WI38 (cell line): ENCODE results near the gene G3BP2.

ENCODE experiments used
- H3K4me3 ChIP-seq: 2 replicates; pipeline ENCODE4 v1.5.1; 2011; ENCODE audit warnings: low read depth, mild to moderate bottlenecking, control low read depth, low read length
- TF ChIP-seq, protein P1 (sequence below): IDR thresholded peaks from 2 replicates; pipeline ENCODE4 v1.5.1; 2012; ENCODE audit warnings: low read depth, mild to moderate bottlenecking, control low read depth, low read length

The G3BP2 gene

DNA sequence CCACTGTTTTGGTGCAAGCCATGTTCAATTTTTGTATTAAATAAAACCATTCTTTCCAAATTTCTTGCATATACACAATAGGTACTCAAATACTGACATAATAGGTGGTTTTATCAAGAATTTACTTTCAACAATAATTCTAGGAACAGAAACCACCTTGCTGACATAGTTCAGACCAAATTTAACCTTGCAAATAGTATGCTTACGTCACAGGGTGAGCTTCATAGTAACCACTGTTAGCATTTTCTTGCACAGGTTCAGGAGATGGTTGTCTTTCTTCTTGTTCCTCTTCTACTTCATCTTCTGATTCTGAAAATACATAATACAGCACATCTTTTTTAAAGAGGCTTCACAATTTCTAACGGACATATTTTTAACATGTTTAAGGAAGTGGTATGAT, 17.6 kb downstream of the G3BP2 start:
- no peak overlapping the region for H3K4me3 ChIP-seq
- TF ChIP-seq, protein P1, sequence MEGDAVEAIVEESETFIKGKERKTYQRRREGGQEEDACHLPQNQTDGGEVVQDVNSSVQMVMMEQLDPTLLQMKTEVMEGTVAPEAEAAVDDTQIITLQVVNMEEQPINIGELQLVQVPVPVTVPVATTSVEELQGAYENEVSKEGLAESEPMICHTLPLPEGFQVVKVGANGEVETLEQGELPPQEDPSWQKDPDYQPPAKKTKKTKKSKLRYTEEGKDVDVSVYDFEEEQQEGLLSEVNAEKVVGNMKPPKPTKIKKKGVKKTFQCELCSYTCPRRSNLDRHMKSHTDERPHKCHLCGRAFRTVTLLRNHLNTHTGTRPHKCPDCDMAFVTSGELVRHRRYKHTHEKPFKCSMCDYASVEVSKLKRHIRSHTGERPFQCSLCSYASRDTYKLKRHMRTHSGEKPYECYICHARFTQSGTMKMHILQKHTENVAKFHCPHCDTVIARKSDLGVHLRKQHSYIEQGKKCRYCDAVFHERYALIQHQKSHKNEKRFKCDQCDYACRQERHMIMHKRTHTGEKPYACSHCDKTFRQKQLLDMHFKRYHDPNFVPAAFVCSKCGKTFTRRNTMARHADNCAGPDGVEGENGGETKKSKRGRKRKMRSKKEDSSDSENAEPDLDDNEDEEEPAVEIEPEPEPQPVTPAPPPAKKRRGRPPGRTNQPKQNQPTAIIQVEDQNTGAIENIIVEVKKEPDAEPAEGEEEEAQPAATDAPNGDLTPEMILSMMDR, result no peak

DNA sequence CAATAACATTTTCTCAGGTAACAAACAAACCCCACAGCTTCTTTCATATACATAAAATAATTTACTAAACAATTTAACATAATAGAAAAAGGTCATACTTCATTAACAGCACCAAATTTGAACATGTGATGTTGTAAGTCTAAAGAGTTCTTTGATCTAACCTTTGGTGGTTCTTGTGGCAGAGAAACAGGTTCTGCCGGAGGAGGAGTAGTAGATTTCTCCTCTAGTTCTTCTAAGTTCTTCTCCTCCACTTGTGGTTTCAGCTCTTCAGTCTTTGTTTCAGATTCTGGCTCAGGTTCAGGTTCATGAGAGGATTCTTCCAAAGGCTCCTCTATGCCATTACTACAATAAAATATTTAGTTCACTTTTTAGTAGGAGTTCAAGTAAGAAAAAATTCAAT, 18.3 kb downstream of the G3BP2 start:
- TF ChIP-seq, protein P1, result no peak
- H3K4me3 ChIP-seq, result no peak overlapping the region

DNA sequence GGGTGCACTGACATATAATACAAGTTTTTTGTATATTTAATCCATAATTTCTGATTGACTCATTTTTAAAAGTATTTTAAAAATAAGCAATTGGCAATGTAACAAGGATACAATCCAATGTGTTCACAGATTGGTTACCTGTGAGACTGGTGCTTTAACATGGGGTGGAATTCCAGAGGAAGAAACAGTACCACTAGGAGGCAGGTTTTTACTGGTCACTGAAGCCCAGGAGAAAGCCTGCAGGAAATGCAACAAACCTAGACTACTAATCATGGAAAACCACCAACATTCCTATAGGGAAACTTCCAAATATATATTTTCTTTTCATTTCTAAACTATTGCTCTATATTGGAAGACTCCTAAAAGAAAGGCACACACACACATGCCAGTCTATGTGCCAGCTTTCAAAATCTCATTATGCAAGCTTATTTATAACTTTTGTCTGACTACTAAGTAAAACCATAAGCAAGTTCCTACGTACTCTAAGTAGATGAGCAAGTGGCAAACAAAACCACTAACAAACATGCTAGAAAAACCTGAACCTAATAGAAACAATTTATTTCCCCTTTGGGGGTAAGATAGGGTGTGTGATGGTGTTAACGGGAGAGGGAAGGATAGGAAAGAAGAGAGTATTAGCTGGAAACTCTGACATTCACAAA, 19.2 kb downstream of the G3BP2 start:
- TF ChIP-seq, protein P1, result peak; percentile 34; the same call in 1 of the 2 replicates
- no peak overlapping the region for H3K4me3 ChIP-seq

DNA sequence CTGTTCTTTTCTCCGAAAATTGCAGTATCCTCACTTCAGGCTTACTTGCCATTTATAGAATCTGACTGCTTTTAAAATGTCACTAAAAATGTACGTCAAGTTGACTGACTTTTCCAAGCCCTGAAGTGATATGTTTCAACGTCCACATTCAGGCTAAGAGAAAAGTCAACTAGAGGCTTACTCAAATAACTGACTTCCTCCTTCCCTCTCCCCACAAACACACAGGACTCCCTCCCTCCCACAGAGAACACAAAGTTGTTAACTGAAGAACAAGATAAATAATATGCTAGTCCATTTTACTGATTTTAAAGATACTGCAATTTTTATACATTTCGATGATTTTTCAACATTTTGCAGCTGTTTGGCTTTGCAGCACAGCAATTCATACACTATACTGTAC, 29.1 kb downstream of the G3BP2 start:
- H3K4me3 ChIP-seq, result no peak overlapping the region
- TF ChIP-seq, protein P1, result no peak

DNA sequence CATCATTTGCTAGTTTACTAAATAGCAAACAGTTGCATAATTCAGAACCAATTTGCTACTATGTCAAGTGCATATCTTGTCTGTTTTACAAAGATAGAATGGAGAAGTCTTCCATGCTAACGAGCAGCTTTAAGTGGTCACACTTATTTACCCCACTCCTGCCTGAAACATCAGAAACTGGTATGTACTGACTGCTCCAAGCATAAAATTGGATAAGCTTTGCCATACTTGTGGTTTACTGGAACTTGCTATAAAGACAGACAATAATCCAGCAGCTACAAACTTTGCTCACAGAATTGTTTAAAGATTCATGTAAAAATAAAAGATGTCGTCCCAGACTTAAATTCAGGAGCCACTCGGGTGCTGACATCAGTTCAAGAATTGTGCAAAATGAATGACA, 29.6 kb downstream of the G3BP2 start:
- no peak overlapping the region for H3K4me3 ChIP-seq
- TF ChIP-seq, protein P1, result no peak

DNA sequence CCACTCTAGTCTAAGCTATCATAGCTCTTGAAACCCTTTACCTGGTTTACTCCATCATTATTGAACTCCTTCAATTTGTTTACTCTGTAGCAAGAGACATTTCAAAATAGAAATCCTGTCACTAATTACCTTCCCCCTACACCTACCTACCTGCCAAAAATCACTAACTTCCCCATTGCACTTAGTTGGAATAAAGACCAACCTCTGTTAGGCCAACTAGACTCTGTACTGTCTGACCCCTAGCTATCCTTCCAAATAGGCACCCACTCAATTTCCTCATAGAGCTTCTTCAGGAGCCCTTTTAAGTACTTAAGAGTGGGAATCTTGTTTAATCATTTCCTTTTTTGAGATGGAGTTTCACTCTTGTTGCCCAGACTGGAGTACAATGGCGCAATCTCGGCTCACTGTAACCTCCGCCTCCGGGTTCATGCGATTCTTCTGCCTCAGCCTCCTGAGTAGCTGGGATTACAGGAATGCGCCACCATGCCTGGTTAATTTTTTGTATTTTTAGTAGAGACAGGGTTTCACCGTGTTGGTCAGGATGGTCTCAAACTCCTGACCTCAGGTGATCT, 34.0 kb downstream of the G3BP2 start:
- TF ChIP-seq, protein P1, result no peak
- H3K4me3 ChIP-seq, result no peak overlapping the region

DNA sequence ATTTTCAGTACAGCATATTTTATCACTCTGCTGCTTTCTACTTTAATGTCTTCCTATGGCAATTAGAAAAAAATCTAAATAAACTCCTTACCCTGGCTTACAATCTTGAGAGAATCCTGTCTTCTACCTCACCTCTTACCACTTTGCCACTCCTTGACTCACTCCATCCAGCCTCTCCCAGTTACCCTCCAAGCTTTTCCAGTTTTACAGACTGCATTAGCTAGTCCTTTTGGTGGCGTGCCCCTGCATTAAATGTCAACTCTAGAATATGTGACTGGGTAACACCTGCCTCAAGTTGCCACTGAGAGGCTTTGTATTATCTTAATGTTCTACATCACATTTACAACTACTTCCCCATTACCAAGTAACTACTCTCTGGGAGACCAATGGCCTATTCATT, 35.4 kb downstream of the G3BP2 start:
- TF ChIP-seq, protein P1, result no peak
- H3K4me3 ChIP-seq, result no peak overlapping the region
